Measurements from ENCODE around the gene HOXB5.
A peak's percentile ranks its signal among the peaks of the same experiment; 100 is the strongest.

The HOXB5 gene

GRCh38 chr17:48636177-48637018 is 42.8 kb upstream of the HOXB5 start:
- Histone ChIP-seq H3K27me3 (replicated peaks; ENCODE audit: control insufficient read depth, insufficient read depth, low read length, poor library complexity, severe bottlenecking) (peaks cover 77% of the 10 kb centered on the region), H3K9me3 (ENCODE audit: control insufficient read depth, low read length) (no peaks in the 10 kb centered on the region), H3K4me3 (ENCODE audit: insufficient read depth, low read depth, low read length, poor library complexity, severe bottlenecking) (no peak overlapping the region), H3K27ac (ENCODE audit: insufficient read depth, low read length, poor library complexity, severe bottlenecking) (no peak overlapping the region), H3K36me3 (ENCODE audit: control insufficient read depth, insufficient read depth, low read length) (no peaks in the 10 kb centered on the region), H3K4me1 (ENCODE audit: control insufficient read depth, insufficient read depth, low read length, poor library complexity, severe bottlenecking) (peaks cover 8% of the 10 kb centered on the region)
- peak in 2 of 3 donors; percentile 33 to 50 for DNase-seq

GRCh38 chr17:48634493-48635208 is 41.1 kb upstream of the HOXB5 start:
- H3K4me3 ChIP-seq (ENCODE audit: insufficient read depth, low read depth, low read length, poor library complexity, severe bottlenecking) = no peak overlapping the region
- H3K36me3 ChIP-seq (ENCODE audit: control insufficient read depth, insufficient read depth, low read length) = no peaks in the 10 kb centered on the region
- H3K9me3 ChIP-seq (ENCODE audit: control insufficient read depth, low read length) = no peaks in the 10 kb centered on the region
- H3K27me3 ChIP-seq (replicated peaks; ENCODE audit: control insufficient read depth, insufficient read depth, low read length, poor library complexity, severe bottlenecking) = peaks cover 81% of the 10 kb centered on the region
- peaks cover 8% of the 10 kb centered on the region for H3K4me1 ChIP-seq (ENCODE audit: control insufficient read depth, insufficient read depth, low read length, poor library complexity, severe bottlenecking)
- no peak overlapping the region for H3K27ac ChIP-seq (ENCODE audit: insufficient read depth, low read length, poor library complexity, severe bottlenecking)
- no peak for DNase-seq

- Histone ChIP-seq H3K9me3 (ENCODE audit: control insufficient read depth, low read length) (no peaks in the 10 kb centered on the region), H3K4me1 (ENCODE audit: control insufficient read depth, insufficient read depth, low read length, poor library complexity, severe bottlenecking) (peaks cover 8% of the 10 kb centered on the region), H3K36me3 (ENCODE audit: control insufficient read depth, insufficient read depth, low read length) (no peaks in the 10 kb centered on the region), H3K4me3 (ENCODE audit: insufficient read depth, low read depth, low read length, poor library complexity, severe bottlenecking) (no peak overlapping the region), H3K27ac (ENCODE audit: insufficient read depth, low read length, poor library complexity, severe bottlenecking) (no peak overlapping the region), H3K27me3 (replicated peaks; ENCODE audit: control insufficient read depth, insufficient read depth, low read length, poor library complexity, severe bottlenecking) (peaks cover 85% of the 10 kb centered on the region)
- DNase-seq = no peak
These were observed 39.7 kb upstream of the HOXB5 start for GRCh38 chr17:48633266-48633677.

GRCh38 chr17:48632579-48633265 is 39.1 kb upstream of the HOXB5 start:
- Histone ChIP-seq H3K27ac (ENCODE audit: insufficient read depth, low read length, poor library complexity, severe bottlenecking) (no peak overlapping the region), H3K27me3 (replicated peaks; ENCODE audit: control insufficient read depth, insufficient read depth, low read length, poor library complexity, severe bottlenecking) (peaks cover 85% of the 10 kb centered on the region), H3K4me3 (ENCODE audit: insufficient read depth, low read depth, low read length, poor library complexity, severe bottlenecking) (no peak overlapping the region), H3K9me3 (ENCODE audit: control insufficient read depth, low read length) (no peaks in the 10 kb centered on the region), H3K4me1 (ENCODE audit: control insufficient read depth, insufficient read depth, low read length, poor library complexity, severe bottlenecking) (peaks cover 8% of the 10 kb centered on the region), H3K36me3 (ENCODE audit: control insufficient read depth, insufficient read depth, low read length) (no peaks in the 10 kb centered on the region)
- no peak for DNase-seq

GRCh38 chr17:48631693-48632578 is 38.4 kb upstream of the HOXB5 start:
- H3K36me3 ChIP-seq (ENCODE audit: control insufficient read depth, insufficient read depth, low read length) = no peaks in the 10 kb centered on the region
- no peak overlapping the region for H3K4me3 ChIP-seq (ENCODE audit: insufficient read depth, low read depth, low read length, poor library complexity, severe bottlenecking)
- H3K4me1 ChIP-seq (ENCODE audit: control insufficient read depth, insufficient read depth, low read length, poor library complexity, severe bottlenecking) = peaks cover 9% of the 10 kb centered on the region
- no peak for DNase-seq
- H3K27ac ChIP-seq (ENCODE audit: insufficient read depth, low read length, poor library complexity, severe bottlenecking) = no peak overlapping the region
- peaks cover 85% of the 10 kb centered on the region for H3K27me3 ChIP-seq (replicated peaks; ENCODE audit: control insufficient read depth, insufficient read depth, low read length, poor library complexity, severe bottlenecking)
- H3K9me3 ChIP-seq (ENCODE audit: control insufficient read depth, low read length) = no peaks in the 10 kb centered on the region

- Histone ChIP-seq H3K27me3 (replicated peaks; ENCODE audit: control insufficient read depth, insufficient read depth, low read length, poor library complexity, severe bottlenecking) (peaks cover 83% of the 10 kb centered on the region), H3K36me3 (ENCODE audit: control insufficient read depth, insufficient read depth, low read length) (no peaks in the 10 kb centered on the region), H3K9me3 (ENCODE audit: control insufficient read depth, low read length) (no peaks in the 10 kb centered on the region), H3K4me1 (ENCODE audit: control insufficient read depth, insufficient read depth, low read length, poor library complexity, severe bottlenecking) (peaks cover 8% of the 10 kb centered on the region), H3K4me3 (ENCODE audit: insufficient read depth, low read depth, low read length, poor library complexity, severe bottlenecking) (no peak overlapping the region), H3K27ac (ENCODE audit: insufficient read depth, low read length, poor library complexity, severe bottlenecking) (no peak overlapping the region)
- no peak for DNase-seq
These were observed 37.5 kb upstream of the HOXB5 start for GRCh38 chr17:48630925-48631692.

GRCh38 chr17:48630009-48630924 is 36.7 kb upstream of the HOXB5 start:
- peaks cover 84% of the 10 kb centered on the region for H3K27me3 ChIP-seq (replicated peaks; ENCODE audit: control insufficient read depth, insufficient read depth, low read length, poor library complexity, severe bottlenecking)
- H3K36me3 ChIP-seq (ENCODE audit: control insufficient read depth, insufficient read depth, low read length) = no peaks in the 10 kb centered on the region
- H3K27ac ChIP-seq (ENCODE audit: insufficient read depth, low read length, poor library complexity, severe bottlenecking) = no peak overlapping the region
- H3K4me3 ChIP-seq (ENCODE audit: insufficient read depth, low read depth, low read length, poor library complexity, severe bottlenecking) = no peak overlapping the region
- no peaks in the 10 kb centered on the region for H3K9me3 ChIP-seq (ENCODE audit: control insufficient read depth, low read length)
- no peak for DNase-seq
- H3K4me1 ChIP-seq (ENCODE audit: control insufficient read depth, insufficient read depth, low read length, poor library complexity, severe bottlenecking) = peaks cover 17% of the 10 kb centered on the region

GRCh38 chr17:48629411-48629759 is 35.8 kb upstream of the HOXB5 start:
- Histone ChIP-seq H3K27me3 (replicated peaks; ENCODE audit: control insufficient read depth, insufficient read depth, low read length, poor library complexity, severe bottlenecking) (peaks cover 84% of the 10 kb centered on the region), H3K27ac (ENCODE audit: insufficient read depth, low read length, poor library complexity, severe bottlenecking) (no peak overlapping the region)

More at GRCh38 chr17:48629411-48629759, 35.8 kb upstream of the HOXB5 start:
- DNase-seq = no peak
- H3K36me3 ChIP-seq (ENCODE audit: control insufficient read depth, insufficient read depth, low read length) = no peaks in the 10 kb centered on the region
- no peak overlapping the region for H3K4me3 ChIP-seq (ENCODE audit: insufficient read depth, low read depth, low read length, poor library complexity, severe bottlenecking)
- H3K4me1 ChIP-seq (ENCODE audit: control insufficient read depth, insufficient read depth, low read length, poor library complexity, severe bottlenecking) = peaks cover 25% of the 10 kb centered on the region
- H3K9me3 ChIP-seq (ENCODE audit: control insufficient read depth, low read length) = no peaks in the 10 kb centered on the region
